ENCODE data around the gene ATG101. TPM values are rescaled to one million over a fixed set of nuclear protein-coding genes. Genes with fewer than 3 reads are reported as not detected.

ATG101 gene
- total RNA-seq, 2 donors from 2014 or later: 26.8 to 36.9 TPM

DNA sequence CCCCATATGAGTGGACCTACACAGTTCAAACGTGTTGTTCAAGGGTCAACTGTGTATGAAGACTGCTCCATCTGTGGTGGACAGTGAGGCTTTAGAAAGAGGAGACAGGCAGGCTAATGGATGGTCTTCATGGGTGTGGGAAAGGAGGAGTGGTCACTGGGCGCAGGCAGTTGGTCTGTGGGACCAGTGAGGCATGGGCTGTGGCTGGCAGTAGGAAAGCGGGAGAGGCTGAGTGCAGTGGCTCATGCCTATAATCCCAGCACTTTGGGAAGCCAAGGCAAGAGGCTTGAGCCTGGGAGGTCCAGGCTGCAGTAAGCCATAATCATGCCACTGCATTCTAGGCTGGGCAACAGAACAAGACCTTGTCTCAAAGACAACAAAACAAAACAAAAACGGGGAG lies 20.5 kb upstream of the ATG101 start:
- Histone ChIP-seq H3K9me3 (no peaks in the 10 kb centered on the region), H3K4me1 (peaks cover 0 to 83% of the 10 kb centered on the region in 2 donors), H3K4me3 (no peak overlapping the region), H3K27me3 (no peaks in the 10 kb centered on the region), H3K27ac (peak overlapping the region; percentile 99), H3K36me3 (peaks cover 10% of the 10 kb centered on the region)
- DNase-seq (ENCODE audit: low spot score): no peak
- no peak for TF ChIP-seq CTCF (IDR thresholded peaks at IDR 0.05)

DNA sequence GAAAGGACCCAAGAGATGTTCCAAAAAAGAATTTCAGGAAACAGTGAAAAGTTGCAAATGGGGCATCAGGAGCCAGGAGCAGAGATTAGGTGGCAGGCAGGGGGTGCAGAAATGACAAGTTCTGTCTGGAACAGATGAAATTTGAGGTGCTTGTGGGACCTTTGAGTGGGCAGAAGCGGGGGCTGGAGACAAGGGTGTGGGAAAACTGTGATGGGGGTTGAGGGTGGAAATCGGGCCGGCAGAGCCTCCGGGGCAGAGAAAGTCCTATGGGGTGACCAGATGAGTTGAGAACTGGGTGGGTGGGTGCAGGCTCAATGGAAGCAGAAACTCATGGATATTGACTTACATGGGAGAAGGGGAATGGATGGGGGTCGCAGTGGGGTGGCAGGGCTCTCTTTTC lies 20.1 kb upstream of the ATG101 start:
- Histone ChIP-seq H3K27me3 (no peaks in the 10 kb centered on the region), H3K4me1 (peaks cover 0 to 85% of the 10 kb centered on the region in 2 donors), H3K27ac (peak overlapping the region; percentile 99), H3K36me3 (peaks cover 14% of the 10 kb centered on the region), H3K9me3 (no peaks in the 10 kb centered on the region), H3K4me3 (no peak overlapping the region)
- no peak for TF ChIP-seq CTCF (IDR thresholded peaks at IDR 0.05)
- no peak for DNase-seq (ENCODE audit: low spot score)

DNA sequence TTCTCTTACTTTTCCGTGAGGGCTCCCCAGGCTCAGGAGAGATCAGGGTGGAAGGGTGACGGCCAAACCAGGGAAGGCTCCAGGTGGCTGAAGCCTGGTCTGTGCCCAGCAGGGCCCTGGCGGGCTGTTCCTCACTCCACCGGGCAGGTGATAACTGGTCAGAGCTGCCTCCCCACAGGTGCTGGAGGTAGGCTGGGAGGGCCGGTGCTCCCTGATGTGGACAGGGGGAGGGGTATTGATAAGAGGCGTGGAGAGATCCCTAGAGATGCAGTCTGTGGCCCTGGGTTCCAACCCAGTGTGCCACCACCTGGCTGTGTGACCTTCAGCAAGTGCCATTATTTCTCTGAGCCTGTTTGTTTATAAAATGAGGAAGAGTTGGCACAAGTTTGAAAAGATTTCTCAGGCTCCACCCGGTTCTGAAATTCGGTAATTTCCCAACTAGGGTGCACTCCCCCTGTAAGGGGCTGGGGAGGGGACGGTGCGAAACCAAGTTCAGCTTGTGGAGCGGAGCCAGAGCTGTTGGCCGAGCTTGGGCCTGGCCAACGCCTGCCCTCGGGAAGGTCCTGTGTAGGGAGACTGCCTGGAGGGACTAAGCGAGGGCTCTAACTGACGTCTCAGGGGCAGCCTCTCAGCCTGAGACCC lies 19.5 kb upstream of the ATG101 start:
- H3K27me3 ChIP-seq: no peaks in the 10 kb centered on the region
- H3K9me3 ChIP-seq: no peaks in the 10 kb centered on the region
- H3K4me3 ChIP-seq: peak overlapping the region; percentile 45 to 67
- TF ChIP-seq CTCF (IDR thresholded peaks at IDR 0.05): no peak
- peaks cover 20% of the 10 kb centered on the region for H3K36me3 ChIP-seq
- peak overlapping the region; percentile 99 for H3K27ac ChIP-seq
- peaks cover 0 to 85% of the 10 kb centered on the region in 2 donors for H3K4me1 ChIP-seq
- no peak for DNase-seq (ENCODE audit: low spot score)

DNA sequence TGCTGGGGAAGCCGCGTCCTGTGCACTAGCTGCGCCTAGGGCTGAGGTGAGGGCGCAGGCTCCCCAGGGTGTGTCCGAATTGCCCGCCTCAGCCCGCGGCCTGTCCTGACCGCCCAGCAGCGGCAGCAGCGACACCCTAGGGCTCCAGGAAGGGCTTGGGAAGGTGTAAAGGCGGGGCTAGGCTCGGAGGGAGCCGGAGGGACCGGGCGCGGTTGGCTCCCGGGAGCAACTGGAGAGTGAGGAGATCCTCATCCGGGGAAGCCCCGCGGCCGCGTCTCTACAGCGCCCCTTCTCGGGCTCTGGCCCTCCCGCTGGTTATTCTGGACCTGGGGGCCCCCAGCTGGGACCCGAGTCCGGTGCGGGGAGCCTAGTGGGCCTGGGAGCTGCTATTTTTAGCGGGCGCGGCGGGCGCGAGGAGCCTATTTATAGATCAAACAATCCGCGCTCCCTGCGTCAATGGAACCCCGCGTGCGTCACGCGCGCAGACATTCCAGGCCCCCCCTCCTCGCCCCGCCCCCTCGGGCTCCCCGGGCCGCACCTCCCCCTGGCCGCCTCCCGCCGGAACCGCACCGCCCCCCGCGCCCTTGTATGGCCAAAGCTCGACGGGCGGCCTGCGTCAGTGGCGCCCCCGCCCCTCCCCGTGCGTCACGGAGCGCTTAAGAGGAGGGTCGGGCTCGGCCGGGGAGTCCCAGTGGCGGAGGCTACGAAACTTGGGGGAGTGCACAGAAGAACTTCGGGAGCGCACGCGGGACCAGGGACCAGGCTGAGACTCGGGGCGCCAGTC lies 18.8 kb upstream of the ATG101 start, which contains the start of gene NR4A1:
Gene NR4A1, plus strand, starts transcription at position 685 of the 784 bp plus-strand sequence. CDS start 2,887 bp downstream, outside the sequence.
- H3K9me3 ChIP-seq: no peaks in the 10 kb centered on the region
- peaks cover 27% of the 10 kb centered on the region for H3K36me3 ChIP-seq
- H3K4me1 ChIP-seq: peaks cover 0 to 82% of the 10 kb centered on the region in 2 donors
- peak; percentile 99 for DNase-seq (ENCODE audit: low spot score)
- no peaks in the 10 kb centered on the region for H3K27me3 ChIP-seq
- peak within 1 kb of the TSS; percentile 99 for H3K27ac ChIP-seq
- peak in 1 of 2 donors; percentile 56 for TF ChIP-seq CTCF (IDR thresholded peaks at IDR 0.05)
- H3K4me3 ChIP-seq: peak within 1 kb of the TSS; percentile 65 to 67

DNA sequence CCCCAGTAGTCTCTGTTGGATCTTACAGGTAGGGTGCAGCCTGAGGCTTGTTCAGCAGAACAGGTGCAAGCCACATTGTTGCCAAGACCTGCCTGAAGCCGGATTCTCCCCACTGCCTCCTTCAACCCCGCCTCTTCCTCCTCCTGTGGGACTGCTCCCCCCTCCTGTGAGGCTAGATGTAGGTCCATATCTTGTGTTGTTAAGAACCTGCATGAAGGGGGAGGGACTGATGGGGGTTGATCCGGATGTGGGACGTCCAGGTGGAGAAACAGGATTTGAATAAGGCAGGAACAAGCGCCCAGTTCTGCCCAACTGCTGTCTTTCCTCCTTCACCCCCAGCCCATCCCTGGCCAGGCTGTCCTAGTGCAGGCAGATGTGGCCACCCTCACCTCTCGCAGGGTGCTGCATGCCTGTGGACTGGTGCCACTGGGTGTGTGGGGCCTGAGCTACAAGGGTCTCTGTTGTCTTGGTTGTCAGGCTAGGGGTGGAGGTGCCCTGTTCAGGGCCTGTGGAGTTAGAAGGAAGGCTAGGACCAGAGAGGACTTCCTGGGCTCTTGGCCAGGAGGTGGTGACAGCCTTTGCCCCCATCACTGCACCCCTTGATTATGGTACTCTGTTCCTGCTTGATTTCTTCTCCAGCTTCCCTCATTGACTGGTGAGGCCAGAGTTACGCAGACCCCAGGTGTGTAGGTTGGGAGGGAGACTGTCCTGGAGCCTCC lies 17.2 kb upstream of the ATG101 start:
- Histone ChIP-seq H3K9me3 (no peaks in the 10 kb centered on the region), H3K36me3 (peaks cover 44% of the 10 kb centered on the region), H3K4me3 (peak overlapping the region; percentile 65 to 67), H3K4me1 (peaks cover 0 to 80% of the 10 kb centered on the region in 2 donors), H3K27ac (peak overlapping the region; percentile 99), H3K27me3 (no peaks in the 10 kb centered on the region)
- no peak for TF ChIP-seq CTCF (IDR thresholded peaks at IDR 0.05)
- DNase-seq (ENCODE audit: low spot score): no peak
